Endothelial cell of umbilical vein (primary cell): ENCODE measurements around the gene ACAP2. TPM values are rescaled to one million over a fixed set of nuclear protein-coding genes. Genes with fewer than 3 reads are reported as not detected.

Source experiments
- BruUV-seq: library from RNA; stranded (reverse); fragments of 400-500 nt; replicated peaks from 2 replicates; lab custom pipeline; 2021; lab: Mats Ljungman, UMichigan
- CTCF ChIA-PET: fragments of 300-600, 350-600 bp; sonication (Branson Sonifier 250); formaldehyde crosslinking; loops from one replicate; lab custom pipeline; 2021; ENCODE audit warnings: antibody characterized with exemption, inconsistent platforms; lab: Charles Lee
- POLR2A ChIA-PET: fragments of 300-600, 350-600 bp; sonication (Branson Sonifier 250); formaldehyde crosslinking; loops from one replicate; lab custom pipeline; 2021; ENCODE audit warnings: antibody characterized with exemption, inconsistent platforms; lab: Charles Lee
- DNase-seq: peaks from one replicate; pipeline ENCODE4 v3.0.0-alpha.2; 2011; ENCODE audit warnings: low read depth, low spot score
- FAIRE-seq: peaks from 2 replicates; lab custom pipeline; 2011; peaks lifted over from hg19 to GRCh38; lab: Jason Lieb, UNC
- H2AFZ ChIP-seq: 2 replicates; pipeline ENCODE4 v1.6.0; 2012; ENCODE audit warnings: low read depth, low read length, control low read depth, inconsistent platforms
- H3K27ac ChIP-seq: 2 replicates; pipeline ENCODE4 v1.5.1; 2011; ENCODE audit warnings: low read depth, mild to moderate bottlenecking, control low read depth, low read length, moderate library complexity; ENCODE audit not compliant: insufficient read depth
- H3K27me3 ChIP-seq, 2 experiments: 2 replicates each; pipeline versions ENCODE4 v1.6.0 to v1.6.1; 2011; ENCODE audit warnings: low read length in 2 of 2, mixed read lengths in 1 of 2; ENCODE audit not compliant: control insufficient read depth in 2 of 2, insufficient read depth in 2 of 2
- H3K36me3 ChIP-seq, 2 experiments: 2 replicates in 1 of 2; 3 replicates in 1 of 2; pipeline ENCODE4 v1.5.1; 2011; ENCODE audit warnings: low read length in 2 of 2, mild to moderate bottlenecking in 1 of 2, moderate library complexity in 1 of 2; ENCODE audit not compliant: control insufficient read depth in 2 of 2, insufficient read depth in 2 of 2; ENCODE audit errors: extremely low read depth in 1 of 2
- H3K4me1 ChIP-seq: 3 replicates; pipeline ENCODE4 v1.5.1; 2011; ENCODE audit warnings: mild to moderate bottlenecking, low read length; ENCODE audit not compliant: control insufficient read depth, insufficient read depth; ENCODE audit errors: extremely low read depth
- H3K4me2 ChIP-seq: 2 replicates; pipeline ENCODE4 v1.6.1; 2011; ENCODE audit warnings: low read length, control low read depth, mixed read lengths; ENCODE audit not compliant: insufficient read depth
- H3K4me3 ChIP-seq, 3 experiments: fragments of 200-600 bp in 1 of 3; sonication (generic), shearing (Covaris generic) in 1 of 3; replicated peaks in 1 of 3; 2 replicates each; pipeline ENCODE4 v1.5.1; 2011 to 2016; ENCODE audit warnings: control low read depth in 3 of 3, low read length in 3 of 3, mild to moderate bottlenecking in 2 of 3, inconsistent platforms in 1 of 3, low read depth in 1 of 3, moderate library complexity in 1 of 3; ENCODE audit not compliant: insufficient read depth in 1 of 3
- H3K79me2 ChIP-seq: 2 replicates; pipeline ENCODE4 v1.6.0; 2012; ENCODE audit warnings: low read length, inconsistent platforms; ENCODE audit not compliant: control insufficient read depth, insufficient read depth
- H3K9ac ChIP-seq: replicated peaks from 2 replicates; pipeline ENCODE3; 2011; ENCODE audit warnings: low read length, control low read depth; ENCODE audit not compliant: insufficient read depth; ENCODE audit errors: extremely low read depth
- H3K9me1 ChIP-seq: replicated peaks from 3 replicates; pipeline ENCODE4 v1.6.0; 2011; ENCODE audit warnings: mild to moderate bottlenecking, low read length; ENCODE audit not compliant: control insufficient read depth, insufficient read depth; ENCODE audit errors: extremely low read depth
- H3K9me3 ChIP-seq: replicated peaks from 2 replicates; pipeline ENCODE4 v1.5.1; 2012; ENCODE audit warnings: low read length, inconsistent platforms; ENCODE audit not compliant: control insufficient read depth, insufficient read depth
- H4K20me1 ChIP-seq: replicated peaks from 2 replicates; pipeline ENCODE3; 2011; ENCODE audit warnings: mild to moderate bottlenecking, low read length; ENCODE audit not compliant: control insufficient read depth, insufficient read depth; ENCODE audit errors: extremely low read depth
- FOS ChIP-seq: IDR thresholded peaks from 2 replicates; pipeline ENCODE4 v1.6.1; 2011; ENCODE audit warnings: mild to moderate bottlenecking, low read length, moderate library complexity, borderline replicate concordance; ENCODE audit not compliant: insufficient read depth
- GATA2 ChIP-seq: IDR thresholded peaks from 2 replicates; pipeline ENCODE4 v1.7.0; 2011; ENCODE audit warnings: low read depth, mild to moderate bottlenecking, moderate library complexity, mixed read lengths, low read length; ENCODE audit not compliant: insufficient read length, insufficient read depth
- MYC ChIP-seq: IDR thresholded peaks from one replicate; pipeline ENCODE4 v1.6.1; 2011; ENCODE audit warnings: mild to moderate bottlenecking, low read depth, low read length
- POLR2A ChIP-seq: IDR thresholded peaks from 2 replicates; pipeline ENCODE4 v1.6.1; 2012; ENCODE audit warnings: low read depth, mild to moderate bottlenecking, control low read depth, low read length
- POLR2AphosphoS5 ChIP-seq: IDR thresholded peaks from 2 replicates; pipeline ENCODE4 v1.6.1; 2012; ENCODE audit warnings: low read depth, mild to moderate bottlenecking, control low read depth, low read length, moderate library complexity; ENCODE audit not compliant: insufficient read depth
- dilution Hi-C: fragments of 300-500 bp; cut with MboI; formaldehyde crosslinking; loops from one replicate; pipeline ENCODE4 v1.15.0; 2019; ENCODE audit warnings: low sequenced_read_pairs; ENCODE audit not compliant: extremely low pct_ligation_motif_present
- intact Hi-C: fragments of 100-400 bp; cut with micrococcal nuclease; formaldehyde crosslinking; loops from one replicate; pipeline ENCODE4 v1.10.0; 2022
- polyA plus RNA-seq, 4 experiments: library from polyadenylated mRNA; depleted of rRNA in 3 of 4; stranded (reverse) in 3 of 4; unstranded in 1 of 4; fragments of >200 nt; gene quantifications; 2 replicates each; pipeline versions ENCODE4 v1.2.1 to v1.2.3, GENCODE V29; 2011 to 2012; ENCODE audit warnings: missing spikeins in 1 of 4
- total RNA-seq: library from RNA; stranded (reverse); gene quantifications from 2 replicates; pipeline ENCODE4 v1.2.3, GENCODE V29; 2021
- TF ChIP-seq, protein P1 (sequence below): IDR thresholded peaks from 2 replicates; pipeline ENCODE4 v1.6.1; 2011; ENCODE audit not compliant: insufficient read depth, insufficient read length

Gene ACAP2
- total and polyA plus RNA-seq, 2 donors (not counting 3 experiments of a cell fraction or from before 2014, with no cell fraction given), result 13.6 to 36.9 TPM

DNA sequence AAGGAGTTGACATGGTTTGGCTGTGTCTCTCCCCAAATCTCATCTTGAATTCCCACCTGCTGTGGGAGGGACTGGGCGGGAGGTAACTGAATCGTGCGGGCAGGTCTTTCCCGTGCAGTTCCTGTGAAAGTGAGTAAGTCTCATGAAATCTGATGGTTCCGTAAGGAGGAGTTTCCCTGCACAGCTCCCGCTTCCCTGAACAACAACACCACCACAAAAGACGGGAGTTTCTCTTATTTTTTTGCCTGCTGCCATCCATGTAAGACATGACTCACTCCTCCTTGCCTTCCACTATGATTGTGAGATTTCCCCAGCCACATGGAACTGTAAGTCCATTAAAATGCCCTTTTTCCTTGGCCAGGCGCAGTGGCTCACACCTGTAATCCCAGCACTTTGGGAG is 194.5 kb downstream of the ACAP2 start:
- no TSS peak for BruUV-seq
- H3K9ac ChIP-seq, result no peak overlapping the region
- H3K4me1 ChIP-seq, result no peaks in the 10 kb centered on the region
- CTCF ChIA-PET, result no interaction called here
- FAIRE-seq (peak; percentile 12), DNase-seq (no peak)
- no peak overlapping the region for H3K27ac ChIP-seq
- no peaks in the 10 kb centered on the region for H3K9me1 ChIP-seq
- H4K20me1 ChIP-seq, result no peaks in the 10 kb centered on the region
- H3K9me3 ChIP-seq, result no peaks in the 10 kb centered on the region
- H2AFZ ChIP-seq, result no peak overlapping the region
- H3K4me2 ChIP-seq, result no peak overlapping the region
- H3K27me3 ChIP-seq, result no peaks in the 10 kb centered on the region
- TF ChIP-seq POLR2AphosphoS5 (no peak), FOS (no peak), POLR2A (no peak), GATA2 (no peak), MYC (no peak)
- TF ChIP-seq, protein P1, sequence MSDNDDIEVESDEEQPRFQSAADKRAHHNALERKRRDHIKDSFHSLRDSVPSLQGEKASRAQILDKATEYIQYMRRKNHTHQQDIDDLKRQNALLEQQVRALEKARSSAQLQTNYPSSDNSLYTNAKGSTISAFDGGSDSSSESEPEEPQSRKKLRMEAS, result no peak
- no peak overlapping the region for H3K4me3 ChIP-seq
- POLR2A ChIA-PET, result interaction anchor here (0.7 kb wide), 1 partner anchor 566 kb away, joined by 4 read pairs; no protein-coding TSS in a partner anchor
- H3K36me3 ChIP-seq, result peaks cover 0 to 5% of the 10 kb centered on the region in 2 experiments
- intact Hi-C loops, result no loop called here
- peaks cover 15% of the 10 kb centered on the region for H3K79me2 ChIP-seq
- dilution Hi-C loops, result loop anchor here (10.0 kb wide), 1 partner anchor 563 kb away; the partner anchor contains the start of gene FAM43A

DNA sequence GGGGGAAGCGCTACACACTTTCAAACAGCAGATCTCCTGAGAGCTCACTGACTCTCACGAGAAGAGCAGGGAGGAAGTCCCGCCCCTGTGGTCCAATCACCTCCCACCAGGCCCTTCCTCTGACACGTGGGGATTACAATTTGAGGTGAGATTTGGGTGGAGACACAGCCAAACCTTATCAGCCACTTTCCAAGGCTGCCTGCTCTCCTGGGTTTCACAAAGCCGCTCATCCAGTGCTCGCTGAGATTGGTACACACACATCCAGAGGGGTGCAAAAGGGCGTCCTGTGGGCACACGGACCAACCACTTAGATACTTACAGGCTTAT is 195.0 kb downstream of the ACAP2 start:
- no peak for DNase-seq
- ChIA-PET POLR2A (interaction anchor here (0.7 kb wide), 1 partner anchor 565 kb away, joined by 4 read pairs; no protein-coding TSS in a partner anchor), CTCF (no interaction called here)
- H3K4me2 ChIP-seq, result no peak overlapping the region
- H3K9me1 ChIP-seq, result no peaks in the 10 kb centered on the region
- no peak for FAIRE-seq
- no peak for TF ChIP-seq FOS
- H3K4me3 ChIP-seq, result no peak overlapping the region
- H3K9ac ChIP-seq, result no peak overlapping the region
- H4K20me1 ChIP-seq, result no peaks in the 10 kb centered on the region
- dilution Hi-C loops, result loop anchor here (10.0 kb wide), 1 partner anchor 563 kb away; the partner anchor contains the start of gene FAM43A
- H3K27me3 ChIP-seq, result no peaks in the 10 kb centered on the region
- intact Hi-C loops, result no loop called here
- H3K36me3 ChIP-seq, result peaks cover 0 to 5% of the 10 kb centered on the region in 2 experiments
- H3K79me2 ChIP-seq, result peaks cover 15% of the 10 kb centered on the region
- no peaks in the 10 kb centered on the region for H3K9me3 ChIP-seq
- H3K27ac ChIP-seq, result no peak overlapping the region
- H3K4me1 ChIP-seq, result no peaks in the 10 kb centered on the region
- H2AFZ ChIP-seq, result no peak overlapping the region
- BruUV-seq, result no TSS peak
